Kidney capillary endothelial cell (primary cell): ENCODE results near the gene CHMP1A.

Experiments
- DNase-seq: peaks from one replicate; pipeline ENCODE4 v3.0.0-alpha.2; 2018; ENCODE audit warnings: low spot score

Gene CHMP1A

GRCh38 chr16:89602952-89603590 lies 54.4 kb downstream of the CHMP1A start:
- no peak for DNase-seq

DNA sequence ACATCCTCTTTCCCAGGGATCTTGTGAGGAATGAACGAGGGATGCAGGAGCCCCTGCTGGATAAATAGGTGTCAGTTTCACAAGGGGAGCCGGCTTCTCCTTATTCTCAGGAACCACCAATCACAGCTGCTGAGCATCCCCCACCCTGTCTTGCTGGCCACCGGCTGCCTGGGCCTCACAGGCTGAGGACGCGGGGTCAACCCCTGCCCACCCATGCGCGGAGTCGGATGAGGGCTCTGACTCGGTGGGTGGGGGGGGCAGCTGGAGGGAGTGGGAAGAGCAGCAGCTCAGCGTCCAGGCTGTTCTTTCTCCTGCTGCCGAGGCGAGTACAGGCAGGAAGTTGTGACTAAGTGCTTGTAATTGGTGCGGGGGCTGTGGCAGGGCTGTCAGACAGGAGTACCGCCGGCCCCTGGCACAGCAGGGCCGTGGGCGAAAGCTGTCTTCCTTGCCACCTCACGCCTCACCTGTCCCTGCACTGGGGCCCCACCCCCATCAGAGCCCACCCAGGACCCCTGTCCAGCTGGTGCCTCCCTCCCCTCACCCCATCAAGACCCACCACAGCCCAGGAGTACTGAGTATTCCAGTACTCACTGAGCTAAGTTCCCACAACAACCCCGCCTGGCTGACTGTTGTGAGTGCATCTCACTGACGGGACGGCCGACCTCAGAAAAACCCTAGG lies 55.1 kb downstream of the CHMP1A start:
- peak; percentile 86 for DNase-seq

DNA sequence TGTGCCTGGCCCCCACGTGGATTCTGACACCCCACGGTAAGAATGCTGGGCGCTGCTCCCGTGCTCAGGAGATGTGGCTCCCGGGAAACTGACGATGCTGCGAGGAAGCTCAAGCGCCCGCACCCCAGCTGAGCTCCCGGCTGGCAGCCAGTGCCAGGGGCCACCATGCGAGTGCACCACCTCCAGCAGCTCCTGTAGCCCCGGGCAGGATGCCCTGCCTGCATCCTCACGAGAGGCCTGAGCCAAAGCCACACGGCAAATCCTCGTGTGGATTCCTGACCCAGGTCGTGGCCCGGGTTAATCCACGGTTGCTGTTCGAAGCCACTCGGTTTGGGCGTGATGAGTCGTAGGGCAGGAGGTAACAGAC lies 55.6 kb downstream of the CHMP1A start:
- no peak for DNase-seq

GRCh38 chr16:89600956-89601355 lies 56.6 kb downstream of the CHMP1A start:
- DNase-seq: no peak

GRCh38 chr16:89600427-89600826 lies 57.1 kb downstream of the CHMP1A start:
- DNase-seq: no peak

DNA sequence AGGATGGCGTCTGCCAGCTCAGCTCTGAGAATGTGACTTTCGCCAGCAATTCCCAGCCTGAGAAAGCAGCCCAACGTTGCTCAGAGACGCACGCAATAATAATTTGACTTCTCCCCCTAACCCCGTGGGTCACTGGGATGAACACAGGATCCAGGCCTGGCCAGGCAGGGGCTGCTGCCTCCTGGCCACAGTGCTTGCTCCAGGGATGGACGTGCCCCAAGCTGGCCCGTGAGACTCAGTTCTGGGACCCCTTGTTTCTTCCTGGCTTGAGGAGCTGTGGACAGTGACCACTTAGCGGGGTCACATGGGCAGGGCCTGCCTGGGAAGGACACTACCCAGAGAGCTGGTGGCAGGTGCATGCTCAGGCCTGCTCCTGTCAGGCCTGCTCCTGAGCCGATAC lies 57.6 kb downstream of the CHMP1A start:
- no peak for DNase-seq

DNA sequence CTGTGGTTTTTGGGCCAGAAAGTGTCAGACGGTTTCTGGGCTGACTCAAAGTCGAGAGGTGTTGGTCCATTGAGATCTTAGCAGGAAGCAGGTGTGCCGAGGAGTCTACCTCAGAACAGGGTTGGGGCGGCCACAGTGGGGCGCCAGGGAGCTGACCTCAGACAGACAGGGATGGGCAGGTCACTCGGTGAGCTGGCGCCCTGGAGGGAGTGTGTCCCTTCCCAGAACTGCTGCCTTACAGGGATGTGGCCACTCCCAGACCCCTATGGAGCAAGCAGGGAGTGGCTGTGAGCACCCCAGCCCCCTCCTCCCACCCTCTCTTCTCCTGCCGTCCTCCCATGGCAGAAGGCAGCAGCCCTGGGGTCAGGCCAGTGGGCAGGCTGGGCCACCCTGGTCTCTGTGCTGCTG lies 58.1 kb downstream of the CHMP1A start:
- DNase-seq: no peak

DNA sequence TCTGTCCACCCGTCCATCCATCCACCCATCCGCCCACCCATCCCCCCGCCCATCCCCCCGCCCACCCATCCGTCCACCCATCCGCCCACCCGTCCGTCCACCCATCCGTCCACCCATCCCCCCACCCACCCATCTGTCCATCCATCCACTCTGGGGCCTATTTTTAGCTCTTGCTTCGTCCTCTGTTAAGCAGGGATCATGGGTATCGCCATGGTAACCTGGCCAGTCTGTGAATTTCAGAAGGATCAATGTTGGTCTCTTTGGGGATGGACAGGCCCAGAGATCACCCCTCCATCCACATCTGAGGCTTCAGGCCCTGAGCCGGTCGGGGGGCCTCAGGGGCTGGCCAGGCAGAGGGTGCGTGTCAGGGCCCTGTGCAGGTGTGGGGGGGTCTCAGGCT lies 59.3 kb downstream of the CHMP1A start:
- DNase-seq: no peak

DNA sequence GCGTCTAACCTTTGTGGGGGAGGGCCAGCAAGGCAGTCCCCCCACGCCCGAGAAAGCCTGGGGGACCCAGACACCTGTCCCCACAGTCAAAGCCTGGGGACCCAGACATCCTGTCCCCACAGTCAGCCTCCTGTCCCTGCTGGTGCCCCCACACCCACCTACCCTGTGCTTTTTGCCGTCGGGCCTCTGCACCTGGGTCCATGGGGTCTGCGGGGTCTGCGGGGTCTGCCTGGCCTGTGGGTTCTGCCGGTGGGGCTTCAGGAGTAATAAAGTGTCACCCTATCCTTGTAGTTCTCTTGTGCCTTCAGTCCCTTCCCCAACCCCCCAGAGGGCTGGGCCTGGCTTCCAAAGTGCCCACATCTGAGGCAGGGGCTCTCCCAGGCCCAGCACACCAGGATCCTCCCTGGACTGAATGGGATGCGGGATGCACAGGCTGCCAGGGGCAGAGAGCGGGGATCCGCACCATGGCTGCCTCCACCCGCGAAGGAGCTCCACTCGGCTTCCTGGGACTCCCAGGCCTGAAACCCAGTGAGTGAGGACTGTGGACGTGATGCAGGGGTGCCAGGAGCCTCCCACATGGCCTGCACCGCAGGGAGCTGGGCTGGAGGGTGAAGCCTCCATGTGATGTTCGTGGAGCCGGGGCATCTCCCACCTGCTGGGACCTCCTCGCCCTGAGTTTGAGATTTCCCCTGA lies 60.4 kb downstream of the CHMP1A start:
- DNase-seq: no peak

DNA sequence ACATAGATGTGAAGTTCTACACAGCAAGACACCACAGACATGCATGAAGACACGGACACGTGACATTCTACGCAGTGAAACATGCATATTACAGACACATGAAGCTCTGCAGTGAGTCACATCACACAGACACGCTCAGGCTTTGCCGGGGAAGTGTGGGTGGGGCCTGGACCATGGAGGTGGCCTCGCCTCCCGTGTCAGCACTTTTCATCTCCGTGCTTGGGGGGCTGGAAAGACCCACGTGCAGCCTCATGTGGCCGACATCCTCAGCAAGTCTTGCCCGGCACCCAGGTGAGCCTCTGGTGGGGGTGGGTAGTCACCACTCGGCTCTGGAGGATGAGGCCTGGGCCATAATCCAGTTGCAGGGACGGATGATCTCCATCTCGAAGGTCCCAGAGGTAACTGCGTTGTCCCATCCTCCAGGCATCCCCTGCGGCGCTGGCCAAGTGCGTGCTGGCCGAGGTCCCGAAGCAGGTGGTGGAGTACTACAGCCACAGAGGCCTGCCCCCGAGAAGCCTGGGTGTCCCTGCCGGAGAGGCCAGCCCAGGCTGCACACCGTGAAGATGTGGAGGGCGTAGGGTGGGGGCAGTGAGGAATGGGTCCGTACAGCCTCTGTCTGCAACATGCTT lies 61.3 kb downstream of the CHMP1A start:
- DNase-seq: no peak

DNA sequence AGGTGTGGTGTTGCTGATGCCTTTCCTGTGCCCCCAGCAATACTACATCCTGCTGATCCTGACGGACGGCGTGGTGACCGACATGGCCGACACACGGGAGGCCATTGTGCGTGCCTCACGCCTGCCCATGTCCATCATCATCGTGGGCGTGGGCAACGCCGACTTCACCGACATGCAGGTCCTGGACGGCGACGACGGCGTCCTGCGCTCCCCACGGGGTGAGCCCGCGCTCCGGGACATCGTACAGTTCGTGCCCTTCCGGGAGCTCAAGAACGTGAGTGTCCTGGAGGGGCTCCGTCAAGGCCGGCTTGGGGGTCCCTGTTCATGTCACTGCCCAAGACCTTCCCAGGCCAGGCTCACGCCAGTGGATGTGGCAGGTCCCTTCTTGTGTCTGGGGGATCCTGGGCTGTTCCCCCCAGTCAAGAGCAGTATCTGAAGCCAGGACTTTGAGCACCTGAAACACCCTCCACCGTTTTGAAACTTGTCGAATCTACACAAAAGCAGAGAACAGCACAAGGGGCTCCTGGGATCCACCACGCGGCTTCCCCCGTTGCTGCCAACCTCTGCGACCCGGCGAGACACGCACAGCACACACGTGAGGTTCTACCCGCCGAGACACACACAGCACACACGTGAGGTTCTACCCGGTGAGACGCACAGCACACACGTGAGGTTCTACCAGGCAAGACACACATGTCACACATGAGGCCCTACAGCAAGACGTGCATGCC lies 62.0 kb downstream of the CHMP1A start:
- no peak for DNase-seq
